Stomach (tissue), 4 donors: ENCODE data around the gene DNAH10.

ENCODE experiments used
- CTCF ChIP-seq, 7 experiments: fragments of 450-650 bp in 4 of 7; fragments of 200-600 bp in 3 of 7; sonication (generic) in 3 of 7; IDR thresholded peaks; one replicate each; pipeline ENCODE4 v1.5.1; 2016 to 2019; ENCODE audit warnings: antibody characterized with exemption in 7 of 7, control low read depth in 2 of 7, mild to moderate bottlenecking in 1 of 7
- EP300 ChIP-seq: sonication (generic); formaldehyde crosslinking; IDR thresholded peaks from one replicate; pipeline ENCODE4 v1.6.1; 2017; ENCODE audit warnings: antibody characterized with exemption

GRCh38 chr12:123748161-123748560 lies 13.9 kb upstream of the DNAH10 start:
- TF ChIP-seq EP300 = no peak
- TF ChIP-seq CTCF (IDR thresholded peaks at IDR 0.05) = no peak
